Ishikawa (cell line): ENCODE data around the gene F8A2.
"Not testable (repeated sequence)": the region's sequence is repeated elsewhere in the genome, so short reads cannot be mapped to it uniquely, and the experiment has no call there.

Source experiments
- CEBPB ChIP-seq: IDR thresholded peaks from 2 replicates; pipeline ENCODE4 v1.6.1; 2012
- CREB1 ChIP-seq: IDR thresholded peaks from 2 replicates; pipeline ENCODE4 v1.6.1; 2012; ENCODE audit warnings: low read depth
- EGR1 ChIP-seq: IDR thresholded peaks from 2 replicates; pipeline ENCODE4 v1.6.1; 2012
- EP300 ChIP-seq: IDR thresholded peaks from 2 replicates; pipeline ENCODE4 v1.6.1; 2012; ENCODE audit warnings: borderline replicate concordance
- FOXM1 ChIP-seq: IDR thresholded peaks from 2 replicates; pipeline ENCODE4 v1.6.1; 2012; ENCODE audit warnings: low read depth, borderline replicate concordance
- MAX ChIP-seq: IDR thresholded peaks from 2 replicates; pipeline ENCODE4 v1.6.1; 2012
- NFIC ChIP-seq: IDR thresholded peaks from 2 replicates; pipeline ENCODE4 v1.6.1; 2012
- RAD21 ChIP-seq: IDR thresholded peaks from 2 replicates; pipeline ENCODE4 v1.6.1; 2012; ENCODE audit warnings: low read depth
- REST ChIP-seq: IDR thresholded peaks from 2 replicates; pipeline ENCODE4 v1.6.1; 2012; ENCODE audit warnings: low read depth, mild to moderate bottlenecking
- TAF1 ChIP-seq: IDR thresholded peaks from 2 replicates; pipeline ENCODE4 v1.6.1; 2012; ENCODE audit warnings: low read depth, mild to moderate bottlenecking
- TCF12 ChIP-seq: IDR thresholded peaks from 2 replicates; pipeline ENCODE4 v1.6.1; 2012; ENCODE audit warnings: low read depth
- TEAD4 ChIP-seq: IDR thresholded peaks from 2 replicates; pipeline ENCODE4 v1.6.1; 2012
- USF1 ChIP-seq: IDR thresholded peaks from 2 replicates; pipeline ENCODE4 v1.6.1; 2012
- YY1 ChIP-seq: IDR thresholded peaks from 2 replicates; pipeline ENCODE4 v1.6.1; 2012; ENCODE audit warnings: low read depth
- ZBTB7A ChIP-seq: IDR thresholded peaks from 2 replicates; pipeline ENCODE4 v1.6.1; 2012; ENCODE audit warnings: low read depth

The F8A2 gene

GRCh38 chrX:155381843-155382528 is at the start of gene F8A2:
Gene F8A2, plus strand, starts transcription at chrX:155382095. Its CDS starts 20 bp downstream, at chrX:155382115.
- TF ChIP-seq RAD21, NFIC, REST: not testable (repeated sequence)

- no peak for TF ChIP-seq CREB1
- TF ChIP-seq ZBTB7A = no peak
- no peak for TF ChIP-seq REST
- TF ChIP-seq EP300 = no peak
- no peak for TF ChIP-seq EGR1
- no peak for TF ChIP-seq NFIC
- TF ChIP-seq TEAD4 = no peak
Observed at GRCh38 chrX:155333544-155334100, 48.3 kb upstream of the F8A2 start.

- no peak for TF ChIP-seq FOXM1
- TF ChIP-seq NFIC = no peak
- no peak for TF ChIP-seq TCF12
- no peak for TF ChIP-seq TEAD4
- no peak for TF ChIP-seq CEBPB
- TF ChIP-seq USF1 = no peak
- TF ChIP-seq RAD21 = no peak
- TF ChIP-seq MAX = no peak
- TF ChIP-seq ZBTB7A = no peak
Observed at GRCh38 chrX:155334486-155335336, 47.2 kb upstream of the F8A2 start, which contains the start of gene CLIC2. Gene CLIC2, minus strand, starts transcription at chrX:155334614. Its CDS starts 187 bp downstream, at chrX:155334427.

GRCh38 chrX:155389634-155390033 is 7.7 kb downstream of the F8A2 start:
- TF ChIP-seq EGR1 = no peak
- no peak for TF ChIP-seq EP300

GRCh38 chrX:155406429-155406828 is 24.5 kb downstream of the F8A2 start:
- TF ChIP-seq YY1 (no peak), TCF12 (no peak), MAX (no peak), REST (no peak), USF1 (no peak), ZBTB7A (no peak), TEAD4 (no peak), FOXM1 (no peak), RAD21 (no peak), CREB1 (no peak), EP300 (no peak), EGR1 (no peak), TAF1 (no peak), NFIC (no peak), CEBPB (no peak)
